HCT116 (cell line): ENCODE data around the gene ADI1. TPM values are rescaled to one million over a fixed set of nuclear protein-coding genes. Genes with fewer than 3 reads are reported as not detected.

Experiments used
- ATAC-seq: fragments of 200-7000 bp; cut with Tn5 transposase; 2 replicates; pipeline ENCODE4 v1.9.1; 2020; ENCODE audit warnings: mild to moderate bottlenecking, moderate library complexity
- BruUV-seq: library from RNA; stranded (reverse); fragments of 400-500 nt; replicated peaks from 2 replicates; lab custom pipeline; 2021; lab: Mats Ljungman, UMichigan
- CTCF ChIA-PET: fragments of 300-600 bp; sonication (Branson Sonifier 250); formaldehyde crosslinking; loops from one replicate; lab custom pipeline; 2021; ENCODE audit warnings: antibody characterized with exemption; lab: Charles Lee
- POLR2A ChIA-PET: fragments of 300-600, 350-600 bp; sonication (Branson Sonifier 250); formaldehyde crosslinking; loops from one replicate; lab custom pipeline; 2021; ENCODE audit warnings: antibody characterized with exemption; lab: Charles Lee
- RAD21 ChIA-PET, 2 experiments: fragments of 300-600 bp; sonication (Branson Sonifier 250); formaldehyde crosslinking; loops; one replicate each; lab custom pipeline; 2023; ENCODE audit warnings: low total read pairs in 2 of 2; ENCODE audit not compliant: uncharacterized antibody in 2 of 2, unreplicated experiment in 2 of 2, low non-redundant PET in 1 of 2; lab: Charles Lee
- DNase-seq: peaks from one replicate; pipeline ENCODE4 v3.0.0-alpha.2; 2010; ENCODE audit warnings: low read depth, low spot score
- H2AFZ ChIP-seq: fragments of 200-600 bp; shearing (Covaris generic), sonication (generic); 2 replicates; pipeline ENCODE4 v1.6.1; 2017; ENCODE audit warnings: low read depth, mixed run types, mixed read lengths, antibody characterized with exemption, low read length; ENCODE audit not compliant: poor library complexity, severe bottlenecking
- H3K27ac ChIP-seq: 2 replicates; pipeline ENCODE4 v1.5.1; 2012; ENCODE audit warnings: low read depth, low read length
- H3K27me3 ChIP-seq: fragments of 200-600 bp; sonication (generic); 2 replicates; pipeline ENCODE4 v1.6.1; 2016; ENCODE audit warnings: mixed run types, low read length, mixed read lengths; ENCODE audit not compliant: insufficient read depth
- H3K36me3 ChIP-seq, 2 experiments: fragments of 200-500 bp in 1 of 2; fragments of 200-600 bp in 1 of 2; sonication (Bioruptor generic) in 1 of 2; sonication (generic) in 1 of 2; 2 replicates each; pipeline versions ENCODE4 v1.5.1 to v1.6.1; 2014 to 2016; ENCODE audit warnings: low read length in 2 of 2, inconsistent platforms in 1 of 2, mixed read lengths in 1 of 2, mixed run types in 1 of 2; ENCODE audit not compliant: insufficient read depth in 2 of 2, control insufficient read depth in 1 of 2
- H3K4me1 ChIP-seq, 2 experiments: fragments of 200-600 bp in 1 of 2; sonication (generic) in 1 of 2; 2 replicates each; pipeline versions ENCODE4 v1.5.1 to v1.6.1; 2012 to 2017; ENCODE audit warnings: low read length in 2 of 2, inconsistent platforms in 1 of 2, mild to moderate bottlenecking in 1 of 2, mixed read lengths in 1 of 2, mixed run types in 1 of 2, moderate library complexity in 1 of 2; ENCODE audit not compliant: insufficient read depth in 2 of 2, control insufficient read depth in 1 of 2
- H3K4me2 ChIP-seq: fragments of 200-600 bp; sonication (generic); 2 replicates; pipeline ENCODE4 v1.6.1; 2017; ENCODE audit warnings: mixed run types, low read length, mixed read lengths
- H3K4me3 ChIP-seq, 2 experiments: fragments of 200-600 bp in 1 of 2; sonication (generic) in 1 of 2; replicated peaks in 1 of 2; 2 replicates each; pipeline ENCODE4 v1.5.1; 2011 to 2016; ENCODE audit warnings: low read length in 2 of 2, control low read depth in 1 of 2, low read depth in 1 of 2, mild to moderate bottlenecking in 1 of 2, mixed read lengths in 1 of 2, mixed run types in 1 of 2
- H3K79me2 ChIP-seq: fragments of 200-600 bp; sonication (generic); 2 replicates; pipeline ENCODE4 v1.6.1; 2017; ENCODE audit warnings: mild to moderate bottlenecking, mixed run types, low read length, moderate library complexity, mixed read lengths; ENCODE audit not compliant: insufficient read depth
- H3K9ac ChIP-seq: fragments of 200-600 bp; sonication (generic); 2 replicates; pipeline ENCODE4 v1.6.1; 2016; ENCODE audit warnings: low read length, mixed read lengths
- H3K9me2 ChIP-seq: fragments of 200-600 bp; sonication (generic), shearing (Covaris generic); 2 replicates; pipeline ENCODE4 v1.6.1; 2017; ENCODE audit warnings: mixed run types, mild to moderate bottlenecking, moderate library complexity; ENCODE audit not compliant: insufficient read depth
- H3K9me3 ChIP-seq, 2 experiments: fragments of 200-500 bp in 1 of 2; fragments of 200-600 bp in 1 of 2; sonication (Bioruptor generic) in 1 of 2; sonication (generic) in 1 of 2; 2 replicates each; pipeline ENCODE4 v1.6.1; 2014 to 2017; ENCODE audit warnings: low read length in 2 of 2, mixed read lengths in 2 of 2, inconsistent platforms in 1 of 2, low read depth in 1 of 2, mild to moderate bottlenecking in 1 of 2, mixed run types in 1 of 2, moderate library complexity in 1 of 2; ENCODE audit not compliant: control insufficient read depth in 1 of 2, insufficient read depth in 1 of 2
- H4K20me1 ChIP-seq: fragments of 200-600 bp; sonication (generic), shearing (Covaris generic); 2 replicates; pipeline ENCODE4 v1.6.1; 2017; ENCODE audit warnings: mixed run types, mild to moderate bottlenecking, moderate library complexity; ENCODE audit not compliant: insufficient read depth
- CEBPB ChIP-seq: IDR thresholded peaks from 2 replicates; pipeline ENCODE4 v1.6.1; 2012; ENCODE audit warnings: low read depth
- EGR1 ChIP-seq: IDR thresholded peaks from 2 replicates; pipeline ENCODE4 v1.6.1; 2012; ENCODE audit warnings: low read depth
- EZH2phosphoT487 ChIP-seq: fragments of 200-600 bp; IDR thresholded peaks from 2 replicates; pipeline ENCODE4 v1.6.1; 2018; ENCODE audit warnings: antibody characterized with exemption, borderline replicate concordance
- POLR2AphosphoS5 ChIP-seq: IDR thresholded peaks from 2 replicates; pipeline ENCODE4 v1.6.1; 2011; ENCODE audit warnings: mild to moderate bottlenecking, low read depth, low read length, moderate library complexity
- SIN3A ChIP-seq: IDR thresholded peaks from 2 replicates; pipeline ENCODE4 v1.6.1; 2012; ENCODE audit warnings: low read depth
- TCF7L2 ChIP-seq: IDR thresholded peaks from 2 replicates; pipeline ENCODE4 v1.7.0; 2011; ENCODE audit warnings: borderline replicate concordance, inconsistent platforms; ENCODE audit not compliant: insufficient read depth, insufficient read length; ENCODE audit errors: extremely low read depth
- intact Hi-C: fragments of 100-400 bp; cut with micrococcal nuclease; formaldehyde crosslinking; loops from 2 replicates; pipeline ENCODE4 v1.10.0; 2022
- total RNA-seq: library from RNA; stranded (reverse); gene quantifications from one replicate; pipeline ENCODE4 v1.2.1, GENCODE V29; 2021; ENCODE audit not compliant: unreplicated experiment
- TF ChIP-seq, protein P1 (sequence below), 3 experiments: fragments of 200-600 bp in 1 of 3; sonication (generic) in 1 of 3; IDR thresholded peaks in 2 of 3; conservative IDR thresholded peaks in 1 of 3; 2 replicates each; pipeline ENCODE4 v1.5.1; 2012 to 2017; ENCODE audit warnings: low read depth in 2 of 3, low read length in 2 of 3, antibody characterized with exemption in 1 of 3, borderline replicate concordance in 1 of 3, control low read depth in 1 of 3, mild to moderate bottlenecking in 1 of 3, mixed read lengths in 1 of 3, mixed run types in 1 of 3, moderate library complexity in 1 of 3; ENCODE audit not compliant: insufficient read depth in 1 of 3

Gene ADI1
- total RNA-seq, 1 experiment from 2014 or later, result 27.0 TPM

DNA sequence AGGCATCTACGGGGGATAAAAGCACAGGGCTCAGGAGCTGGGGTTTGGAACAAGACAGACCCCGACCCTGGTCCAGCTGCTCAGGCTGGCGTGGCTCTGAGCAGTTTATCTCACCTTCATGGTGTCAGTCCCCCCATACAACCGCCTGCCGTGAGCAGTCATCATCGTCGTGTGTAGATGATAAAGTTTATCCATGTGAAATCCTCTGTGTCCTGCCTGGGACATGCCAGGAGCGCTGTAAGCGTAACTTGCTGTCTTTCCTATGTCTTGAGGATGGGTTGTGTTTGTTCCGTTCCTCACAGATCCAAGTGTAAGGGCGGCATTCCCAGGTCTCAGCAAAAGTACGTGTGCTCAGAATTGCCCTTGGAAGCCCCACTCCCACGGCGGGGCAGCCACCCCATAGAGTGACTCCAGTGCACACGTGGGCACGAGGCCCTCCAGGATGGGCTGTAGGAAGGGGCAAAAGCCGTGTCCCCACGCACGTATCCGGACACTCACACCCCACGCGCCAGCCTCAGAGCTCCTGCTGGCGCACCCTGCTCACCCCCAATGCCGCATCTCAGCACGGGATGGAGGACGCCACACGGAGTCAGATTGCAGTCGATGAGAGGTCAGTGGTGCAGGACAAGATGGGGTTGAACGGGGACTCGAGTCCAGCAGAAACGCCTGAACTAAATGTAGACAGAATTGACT, 50.9 kb downstream of the ADI1 start:
- intact Hi-C loops, result no loop called here
- no peak for DNase-seq

DNA sequence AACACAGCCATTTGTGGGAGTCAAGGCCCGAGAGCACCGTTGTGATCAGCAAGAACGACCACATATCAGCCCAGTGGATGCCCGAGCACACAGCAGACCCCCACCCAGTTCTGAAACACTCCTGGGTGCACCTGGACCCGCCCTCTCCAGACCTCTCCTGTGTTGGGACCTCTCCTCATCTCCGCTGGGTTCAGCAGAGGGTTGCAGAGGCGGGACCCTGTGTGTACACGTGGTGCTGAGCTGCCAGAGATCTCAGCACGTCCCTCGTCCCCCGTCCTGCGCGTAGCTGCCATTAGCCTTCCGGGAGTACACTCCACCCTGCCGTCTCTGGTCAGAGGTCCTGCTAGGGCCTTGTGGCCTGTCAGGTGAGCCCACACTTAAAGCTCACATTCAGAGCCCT, 51.7 kb downstream of the ADI1 start:
- Histone ChIP-seq H2AFZ (no peak overlapping the region), H3K79me2 (no peaks in the 10 kb centered on the region), H4K20me1 (no peaks in the 10 kb centered on the region), H3K9ac (no peak overlapping the region), H3K36me3 (no peaks in the 10 kb centered on the region; a peak in 1 of 4 replicates), H3K4me1 (no peaks in the 10 kb centered on the region), H3K27me3 (no peaks in the 10 kb centered on the region), H3K27ac (no peak overlapping the region), H3K4me2 (no peak overlapping the region), H3K9me3 (no peaks in the 10 kb centered on the region), H3K4me3 (no peak overlapping the region), H3K9me2 (no peaks in the 10 kb centered on the region)
- no TSS peak for BruUV-seq
- no peak for TF ChIP-seq POLR2AphosphoS5
- TF ChIP-seq CEBPB, result no peak
- TF ChIP-seq TCF7L2, result no peak
- no peak for TF ChIP-seq SIN3A
- TF ChIP-seq EGR1, result no peak
- RAD21 ChIA-PET, result no interaction called here
- ATAC-seq (no peak), DNase-seq (no peak)
- intact Hi-C loops, result no loop called here
- CTCF ChIA-PET, result no interaction called here
- POLR2A ChIA-PET, result no interaction called here

More for the DNA sequence above, 50.9 kb downstream of the ADI1 start:
- H3K9ac ChIP-seq, result no peak overlapping the region
- no peak for ATAC-seq
- H3K9me3 ChIP-seq, result no peaks in the 10 kb centered on the region
- ChIA-PET CTCF (no interaction called here), POLR2A (no interaction called here), RAD21 (no interaction called here)
- no TSS peak for BruUV-seq
- TF ChIP-seq EZH2phosphoT487, result no peak
- TF ChIP-seq, protein P1, sequence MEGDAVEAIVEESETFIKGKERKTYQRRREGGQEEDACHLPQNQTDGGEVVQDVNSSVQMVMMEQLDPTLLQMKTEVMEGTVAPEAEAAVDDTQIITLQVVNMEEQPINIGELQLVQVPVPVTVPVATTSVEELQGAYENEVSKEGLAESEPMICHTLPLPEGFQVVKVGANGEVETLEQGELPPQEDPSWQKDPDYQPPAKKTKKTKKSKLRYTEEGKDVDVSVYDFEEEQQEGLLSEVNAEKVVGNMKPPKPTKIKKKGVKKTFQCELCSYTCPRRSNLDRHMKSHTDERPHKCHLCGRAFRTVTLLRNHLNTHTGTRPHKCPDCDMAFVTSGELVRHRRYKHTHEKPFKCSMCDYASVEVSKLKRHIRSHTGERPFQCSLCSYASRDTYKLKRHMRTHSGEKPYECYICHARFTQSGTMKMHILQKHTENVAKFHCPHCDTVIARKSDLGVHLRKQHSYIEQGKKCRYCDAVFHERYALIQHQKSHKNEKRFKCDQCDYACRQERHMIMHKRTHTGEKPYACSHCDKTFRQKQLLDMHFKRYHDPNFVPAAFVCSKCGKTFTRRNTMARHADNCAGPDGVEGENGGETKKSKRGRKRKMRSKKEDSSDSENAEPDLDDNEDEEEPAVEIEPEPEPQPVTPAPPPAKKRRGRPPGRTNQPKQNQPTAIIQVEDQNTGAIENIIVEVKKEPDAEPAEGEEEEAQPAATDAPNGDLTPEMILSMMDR (IDR thresholded peaks at IDR 0.05 in 2 of 3, conservative IDR thresholded peaks at IDR 0.05 in 1 of 3; ENCODE audit: borderline replicate concordance in 1 of 3, insufficient read depth in 1 of 3, low read depth in 2 of 3, low read length in 2 of 3), result no peak
- TF ChIP-seq SIN3A, result no peak
- no peaks in the 10 kb centered on the region; a peak in 1 of 4 replicates for H3K36me3 ChIP-seq
- H3K4me1 ChIP-seq, result no peaks in the 10 kb centered on the region
- H4K20me1 ChIP-seq, result no peaks in the 10 kb centered on the region
- no peak overlapping the region for H3K27ac ChIP-seq
- no peaks in the 10 kb centered on the region for H3K9me2 ChIP-seq
- no peaks in the 10 kb centered on the region for H3K27me3 ChIP-seq
- H3K4me3 ChIP-seq, result no peak overlapping the region
- H3K4me2 ChIP-seq, result no peak overlapping the region
- H2AFZ ChIP-seq, result no peak overlapping the region
- no peaks in the 10 kb centered on the region for H3K79me2 ChIP-seq
